H7 (cell line): Measurements from ENCODE around the gene GALNT12. TPM values are rescaled to one million over a fixed set of nuclear protein-coding genes. Genes with fewer than 3 reads are reported as not detected.
A peak's percentile ranks its signal among the peaks of the same experiment; 100 is the strongest.

Experiments
- DNase-seq: peaks from one replicate; pipeline ENCODE4 v3.0.0; 2012
- H3K27me3 ChIP-seq: 2 replicates; pipeline ENCODE4 v1.6.0; 2011; ENCODE audit warnings: mild to moderate bottlenecking, low read length; ENCODE audit not compliant: control insufficient read depth, insufficient read depth
- H3K36me3 ChIP-seq: replicated peaks from 2 replicates; pipeline ENCODE4 v1.5.1; 2011; ENCODE audit warnings: low read length; ENCODE audit not compliant: control insufficient read depth, insufficient read depth
- H3K4me3 ChIP-seq: 2 replicates; pipeline ENCODE4 v1.5.1; 2011; ENCODE audit warnings: low read depth, mild to moderate bottlenecking, control low read depth, low read length, moderate library complexity; ENCODE audit not compliant: insufficient read depth
- total RNA-seq: library from RNA; depleted of rRNA; stranded (reverse); fragments of >200 nt; shearing (Covaris generic); gene quantifications from 2 replicates; pipeline ENCODE4 v1.2.3, GENCODE V29; 2014

GALNT12 gene
- total RNA-seq, 1 experiment from 2014 or later, result 10.6 TPM

DNA sequence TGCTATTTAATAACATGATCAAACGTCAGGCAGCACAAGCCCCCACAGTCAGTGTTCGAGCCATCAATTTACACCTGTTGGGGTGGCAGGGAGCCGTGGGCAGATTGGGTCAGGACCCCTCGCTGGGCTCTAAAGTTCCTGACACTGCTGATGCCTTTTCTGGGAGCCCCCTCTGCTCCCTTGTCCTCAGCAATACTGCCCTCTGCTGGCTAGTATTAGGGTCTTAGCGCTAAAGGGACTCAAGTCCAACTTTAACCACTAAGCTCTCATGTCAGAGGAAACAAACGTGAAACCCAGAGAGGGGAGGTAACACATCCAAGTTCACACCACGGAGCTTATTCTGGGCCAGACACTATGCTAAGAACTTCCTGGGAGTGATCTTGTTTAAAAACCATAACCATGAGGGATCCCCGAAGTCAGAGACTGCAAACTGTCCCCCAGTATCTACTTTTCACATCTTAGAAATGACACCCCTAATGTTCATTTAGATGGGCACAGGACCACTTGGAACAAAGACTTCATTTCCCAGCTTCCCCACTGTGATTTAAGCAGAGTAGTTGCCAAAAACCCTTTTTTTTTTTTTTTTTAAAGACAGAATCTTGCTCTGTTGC lies 31.5 kb upstream of the GALNT12 start:
- Histone ChIP-seq H3K4me3 (no peak overlapping the region), H3K27me3 (no peaks in the 10 kb centered on the region), H3K36me3 (peaks cover 24% of the 10 kb centered on the region)
- DNase-seq, result peak; percentile 93

DNA sequence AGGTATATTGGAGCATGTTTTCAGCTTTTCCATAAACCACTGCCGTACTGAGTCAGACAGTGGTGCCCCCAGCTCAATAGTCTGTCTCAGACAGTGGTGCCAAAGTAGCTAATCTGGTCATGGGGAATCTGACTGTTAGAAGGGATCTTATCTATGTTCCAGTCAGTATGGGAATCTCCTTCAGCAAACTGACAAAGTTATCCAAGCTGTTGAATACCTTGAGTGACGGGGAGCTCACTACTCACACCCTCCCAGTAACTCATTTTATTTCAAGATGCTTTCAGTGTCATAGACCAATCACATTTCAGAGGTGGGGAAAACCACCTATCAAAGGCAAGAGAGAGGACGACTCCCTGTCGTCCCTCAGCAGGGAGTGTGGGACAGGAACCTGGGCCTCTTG lies 29.9 kb upstream of the GALNT12 start:
- no peak overlapping the region for H3K4me3 ChIP-seq
- no peaks in the 10 kb centered on the region for H3K27me3 ChIP-seq
- DNase-seq, result no peak
- peaks cover 21% of the 10 kb centered on the region for H3K36me3 ChIP-seq

DNA sequence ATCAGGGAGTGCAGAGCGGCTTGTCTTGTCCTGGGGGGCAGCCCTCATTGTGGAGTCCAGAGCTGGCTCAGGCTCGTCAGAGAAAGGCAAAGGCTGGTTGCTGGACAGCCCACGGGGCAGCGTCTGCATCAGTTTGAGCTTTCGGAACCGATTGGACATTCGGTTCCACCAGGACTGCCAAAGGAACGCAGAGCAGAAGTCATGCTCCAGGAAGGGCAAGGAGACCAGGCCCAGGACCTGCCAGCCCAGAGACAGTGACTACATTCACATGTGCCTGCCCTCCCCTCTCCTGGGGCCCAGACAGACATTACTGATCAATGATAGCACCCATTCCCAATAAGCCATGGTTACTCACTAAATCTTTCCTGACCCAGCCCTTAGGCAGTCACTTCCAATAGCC lies 29.2 kb upstream of the GALNT12 start:
- Histone ChIP-seq H3K4me3 (no peak overlapping the region), H3K36me3 (peaks cover 15% of the 10 kb centered on the region)
- no peak for DNase-seq

DNA sequence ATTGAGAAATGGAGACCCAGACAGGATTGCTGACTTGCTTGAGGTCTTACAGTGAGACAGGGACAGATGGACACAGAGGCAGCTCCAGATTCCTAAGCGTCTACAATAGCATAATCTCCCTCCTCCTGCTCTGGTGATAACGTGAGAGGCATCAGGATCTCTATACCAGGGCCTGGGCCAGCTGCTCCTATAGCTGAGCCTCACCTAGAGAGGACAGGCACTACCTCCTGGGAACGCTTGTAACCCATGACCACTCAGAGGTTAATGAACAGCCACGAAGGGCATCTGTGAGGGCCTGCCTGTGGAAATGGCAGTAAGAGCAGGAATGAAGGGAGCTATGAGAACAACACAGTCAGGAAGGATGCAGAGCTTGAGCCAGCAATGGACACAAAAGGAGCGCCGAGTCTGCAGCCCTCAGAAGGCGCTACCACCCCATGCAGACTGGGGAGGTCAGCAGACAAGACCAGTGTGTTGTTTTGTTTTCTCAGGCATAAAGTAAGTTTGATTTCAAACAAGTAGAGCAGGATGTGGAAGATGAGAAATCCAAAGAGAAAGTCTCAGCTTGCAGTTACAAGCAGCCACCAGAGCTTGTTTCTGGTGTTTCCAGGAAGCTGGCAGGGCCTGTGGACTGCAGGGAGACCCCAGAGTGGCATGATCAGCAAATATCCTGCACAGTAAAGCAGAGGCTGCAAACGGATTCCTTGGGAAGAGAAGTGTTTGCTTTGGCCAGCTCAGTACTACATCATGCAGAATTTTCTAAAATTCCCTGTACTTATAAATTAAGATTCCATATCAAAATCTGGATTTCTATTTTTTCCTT lies 28.5 kb upstream of the GALNT12 start:
- no peak for DNase-seq
- H3K36me3 ChIP-seq, result peaks cover 15% of the 10 kb centered on the region
- no peaks in the 10 kb centered on the region for H3K27me3 ChIP-seq
- no peak overlapping the region for H3K4me3 ChIP-seq

More for the DNA sequence above, 29.2 kb upstream of the GALNT12 start:
- H3K27me3 ChIP-seq, result no peaks in the 10 kb centered on the region

DNA sequence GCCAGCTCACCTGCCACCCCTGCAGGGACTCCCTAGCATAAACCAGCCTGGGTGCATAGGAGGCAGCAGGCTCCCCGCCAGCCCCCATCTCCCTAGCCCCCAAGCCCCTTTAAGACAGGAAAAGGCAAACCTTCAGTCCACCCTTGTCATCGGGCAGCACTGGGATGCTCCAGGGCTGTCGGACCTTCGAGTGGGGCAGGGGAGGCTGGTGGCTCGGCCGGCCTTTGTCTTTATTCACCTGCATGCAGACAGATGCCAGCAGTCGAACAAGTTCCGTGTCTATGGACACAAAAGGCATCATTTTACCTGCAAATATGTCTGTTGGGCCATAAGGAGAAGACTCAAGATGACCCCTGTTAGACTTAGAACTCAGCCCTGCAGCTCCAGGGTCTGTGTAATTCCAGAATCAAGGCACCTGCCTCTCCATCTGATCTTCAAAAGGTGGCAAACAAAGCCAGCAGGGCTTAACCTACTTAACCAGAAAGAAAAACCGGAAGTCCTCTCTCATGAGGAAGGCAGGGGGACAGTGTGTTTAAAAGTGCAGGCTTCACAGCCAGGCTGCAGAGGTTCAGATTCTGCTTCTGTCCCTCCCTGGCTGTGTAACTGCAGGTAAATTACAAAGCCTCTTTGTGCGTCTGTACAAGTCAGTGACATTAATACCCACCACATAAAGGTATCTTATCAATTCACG lies 27.3 kb upstream of the GALNT12 start:
- Histone ChIP-seq H3K36me3 (peaks cover 13% of the 10 kb centered on the region), H3K27me3 (no peaks in the 10 kb centered on the region), H3K4me3 (no peak overlapping the region)
- peak; percentile 22 for DNase-seq

DNA sequence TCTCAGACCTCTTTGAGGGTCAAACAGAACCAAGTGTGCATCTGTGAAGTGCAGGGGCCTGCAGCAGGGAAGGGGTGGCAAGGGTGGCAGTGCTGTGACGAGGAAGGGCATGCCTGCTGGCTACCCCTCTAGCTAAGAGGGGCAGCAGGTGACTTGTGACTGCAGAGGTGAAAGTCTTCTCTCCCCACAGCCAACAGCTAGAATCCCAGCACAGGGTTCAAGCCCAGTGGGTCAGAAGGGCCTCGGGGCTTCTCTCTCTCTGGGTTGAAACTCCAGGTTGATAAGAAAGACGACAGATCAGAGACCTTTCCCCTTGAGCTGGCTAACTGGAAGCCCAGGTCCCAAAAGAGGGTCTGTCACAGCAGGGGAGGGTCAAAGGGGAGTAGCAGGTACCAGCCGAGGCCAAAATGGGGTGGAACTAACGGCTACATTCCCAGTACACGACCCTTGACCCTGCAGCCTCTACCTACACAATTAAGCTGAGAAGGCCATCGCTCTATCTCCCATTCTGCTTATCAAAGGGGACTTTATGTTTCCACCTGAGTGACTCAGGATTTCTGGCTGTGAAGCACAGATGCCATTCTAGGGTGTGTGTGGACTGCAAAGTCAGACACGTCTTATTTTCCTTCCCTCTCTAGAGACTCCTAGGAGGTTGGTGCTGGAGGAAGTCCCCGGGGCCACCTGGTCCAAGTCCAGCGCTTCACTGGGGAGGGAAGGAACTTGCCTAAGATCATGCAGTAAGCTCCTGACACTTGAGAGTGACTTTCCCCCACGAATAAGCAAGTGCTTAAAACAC lies 25.7 kb upstream of the GALNT12 start:
- Histone ChIP-seq H3K27me3 (no peaks in the 10 kb centered on the region), H3K36me3 (peaks cover 13% of the 10 kb centered on the region), H3K4me3 (no peak overlapping the region)
- DNase-seq, result no peak

DNA sequence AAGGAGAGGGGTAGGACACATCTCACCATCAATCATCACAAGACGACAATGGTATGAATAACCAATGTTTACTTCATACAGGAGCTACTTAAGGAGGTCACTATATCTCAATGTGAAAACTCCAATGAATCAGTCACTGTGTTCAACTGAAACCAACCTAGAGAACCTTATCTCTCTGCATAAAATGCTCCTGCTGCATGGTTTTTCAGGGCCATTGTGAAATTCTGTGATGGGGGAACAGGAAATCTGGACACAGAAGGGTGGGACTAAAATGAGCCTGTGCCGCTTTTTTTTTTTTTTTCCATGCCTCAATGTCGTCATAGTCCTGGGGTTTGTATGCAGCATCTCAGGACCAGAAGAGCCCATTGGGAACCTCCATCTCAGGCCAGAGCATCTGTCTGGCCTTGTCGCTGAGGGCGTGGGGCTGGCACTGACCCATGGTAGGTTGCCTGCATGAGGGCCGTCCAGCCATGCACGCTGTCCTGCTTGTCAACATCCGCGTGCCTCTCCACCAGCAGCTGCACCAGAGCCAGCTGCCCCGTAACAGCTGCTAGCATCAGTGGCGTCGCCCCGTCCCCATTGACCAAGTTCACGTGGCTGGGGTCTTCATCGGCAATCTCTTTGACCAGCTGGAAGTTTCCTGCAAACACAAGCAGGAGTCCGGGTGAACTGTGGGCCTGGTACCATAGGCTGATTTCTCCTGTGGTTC lies 23.8 kb upstream of the GALNT12 start:
- DNase-seq, result peak; percentile 15
- H3K27me3 ChIP-seq, result no peaks in the 10 kb centered on the region

DNA sequence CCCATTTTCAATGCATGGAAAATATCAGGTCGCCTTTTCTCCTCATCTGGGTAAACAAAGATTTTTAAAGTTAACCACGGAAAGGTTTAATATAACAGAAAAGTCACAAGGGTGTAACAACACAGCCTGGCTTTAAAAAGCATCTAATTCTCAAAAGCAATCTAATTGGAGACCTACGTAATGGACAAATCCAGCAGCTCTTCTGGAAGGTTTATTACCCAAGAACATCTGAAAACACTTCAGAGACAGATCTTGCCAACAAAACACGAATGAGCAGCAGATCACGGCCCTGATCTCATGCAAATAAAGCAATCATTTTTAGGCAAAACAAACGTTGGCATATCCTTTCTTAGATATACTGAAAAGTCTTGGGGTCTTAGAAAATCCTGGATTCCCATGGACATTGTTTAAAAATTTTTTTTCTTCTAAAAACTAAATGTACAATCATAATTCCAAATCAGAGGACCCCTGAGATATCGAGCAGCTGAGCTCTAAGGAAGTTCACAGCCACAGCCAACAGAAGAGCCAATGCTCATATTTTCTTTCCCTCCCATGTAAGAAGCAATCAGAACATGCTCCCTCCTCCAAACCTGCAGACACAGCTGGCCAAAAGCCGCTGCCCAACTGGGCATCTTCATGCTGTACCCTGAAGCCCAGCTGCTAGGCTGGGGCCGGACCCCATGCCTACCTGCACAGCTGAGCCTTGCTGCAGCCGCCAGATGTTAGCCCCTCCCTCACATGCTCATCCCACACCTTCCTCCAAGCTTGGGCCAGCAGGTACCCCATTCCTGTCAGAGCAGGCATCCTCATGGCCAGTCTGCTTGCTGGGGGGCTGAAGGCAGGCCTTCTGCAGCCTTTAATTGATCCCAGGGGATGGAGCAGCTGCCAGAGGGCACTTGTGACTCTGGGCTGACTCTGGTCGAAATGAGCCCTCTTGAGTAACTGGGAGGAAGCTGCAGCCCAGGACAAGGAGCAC lies 22.4 kb upstream of the GALNT12 start:
- DNase-seq, result peak; percentile 27
- no peaks in the 10 kb centered on the region for H3K27me3 ChIP-seq
- peaks cover 17% of the 10 kb centered on the region for H3K36me3 ChIP-seq
- H3K4me3 ChIP-seq, result no peak overlapping the region

More for the DNA sequence above, 23.8 kb upstream of the GALNT12 start:
- Histone ChIP-seq H3K4me3 (no peak overlapping the region), H3K36me3 (peaks cover 13% of the 10 kb centered on the region)

DNA sequence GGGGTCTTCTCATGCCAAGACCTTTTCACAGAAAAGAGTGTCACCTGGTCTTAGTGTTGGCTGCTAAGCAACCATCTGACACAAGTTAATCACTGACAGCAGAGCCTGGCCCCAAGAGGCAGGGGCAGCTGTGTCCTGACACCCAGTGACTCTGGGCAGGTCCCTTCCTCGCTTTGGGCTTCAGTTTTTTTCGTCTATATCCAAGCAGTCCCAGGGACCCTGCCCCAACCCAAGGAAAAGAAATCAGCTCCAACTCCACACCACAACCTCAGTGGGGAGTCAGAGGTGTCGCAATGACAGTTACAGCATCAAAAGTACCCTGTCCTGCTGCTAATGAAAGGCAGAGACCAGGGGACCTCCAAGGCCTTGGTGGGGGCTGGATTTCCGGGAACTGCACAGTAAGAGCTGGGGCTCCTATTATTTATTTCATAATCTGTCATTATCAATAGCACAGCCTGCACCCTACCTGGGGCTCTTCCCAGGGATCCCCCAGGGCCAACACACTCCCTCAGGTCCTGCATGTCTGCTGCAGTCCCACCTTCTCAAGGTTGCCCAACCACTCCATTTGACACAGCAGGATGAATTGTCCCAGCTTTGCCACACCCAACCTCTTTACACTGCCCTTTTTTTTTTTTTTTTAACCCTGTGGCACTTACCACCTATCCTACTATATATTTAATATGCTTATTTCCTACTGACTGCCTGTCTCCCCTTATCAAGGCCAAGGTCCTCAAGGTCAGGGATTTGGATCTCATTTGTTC lies 20.5 kb upstream of the GALNT12 start:
- no peaks in the 10 kb centered on the region for H3K27me3 ChIP-seq
- peaks cover 17% of the 10 kb centered on the region for H3K36me3 ChIP-seq
- H3K4me3 ChIP-seq, result no peak overlapping the region
- DNase-seq, result peak; percentile 7

DNA sequence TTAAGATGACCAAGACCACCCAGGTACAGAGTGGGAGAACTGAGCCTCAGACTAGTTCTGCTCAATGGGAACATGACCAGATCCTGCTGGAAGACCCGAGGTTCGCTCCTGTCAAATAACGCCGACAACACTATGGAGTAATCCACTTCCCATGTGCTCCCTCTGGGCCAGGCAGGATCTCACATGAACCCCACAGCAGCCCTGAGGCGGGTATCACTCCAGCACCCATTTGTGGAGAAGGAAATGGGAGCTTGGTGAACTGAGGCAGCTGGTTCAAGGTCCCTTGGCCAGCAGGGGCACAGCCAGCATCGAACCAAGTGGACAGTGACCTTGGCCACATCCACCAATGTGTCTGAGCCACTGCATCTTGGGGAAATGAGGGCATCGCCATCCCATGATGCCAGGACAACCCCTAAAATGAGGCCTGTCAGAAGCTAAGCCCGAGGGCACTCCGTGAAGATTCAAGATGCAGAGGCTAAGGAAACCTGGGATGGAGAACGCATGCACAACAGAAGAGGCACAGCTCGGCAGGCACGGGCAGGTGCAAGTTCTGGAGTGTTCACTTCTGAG lies 19.6 kb upstream of the GALNT12 start:
- no peak for DNase-seq
- Histone ChIP-seq H3K4me3 (no peak overlapping the region), H3K36me3 (peaks cover 12% of the 10 kb centered on the region), H3K27me3 (no peaks in the 10 kb centered on the region)

DNA sequence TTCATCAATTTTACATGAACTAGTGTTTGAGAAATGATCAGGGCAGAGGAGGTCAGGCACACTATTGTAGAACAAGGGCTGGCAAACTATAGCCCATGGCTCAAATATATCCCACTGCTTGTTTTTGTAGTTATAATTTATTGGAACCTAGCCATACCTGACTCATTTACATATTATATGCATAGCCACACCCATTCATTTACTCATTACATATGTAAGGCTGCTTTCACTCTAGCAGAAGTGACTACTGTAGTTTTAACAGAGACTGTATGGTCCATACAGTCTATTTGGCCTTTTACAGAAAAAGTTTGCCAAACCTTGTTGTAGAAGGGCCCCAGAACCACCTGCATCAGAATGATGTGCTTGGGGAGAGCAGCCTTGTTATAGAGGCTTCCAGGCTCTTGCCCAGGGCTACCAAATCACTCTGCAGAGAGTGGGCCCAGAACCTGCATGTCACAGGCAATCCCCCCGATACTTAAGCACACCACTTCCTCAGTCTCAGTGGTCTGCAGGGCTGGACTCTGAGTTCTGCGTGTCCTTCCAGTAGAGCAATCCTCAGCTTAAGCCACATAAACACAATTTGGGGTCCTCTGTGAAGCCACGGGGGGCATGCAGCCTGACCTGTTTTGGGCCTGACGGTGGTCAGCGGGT lies 17.9 kb upstream of the GALNT12 start:
- no peak for DNase-seq
- H3K36me3 ChIP-seq, result peaks cover 6% of the 10 kb centered on the region
- H3K27me3 ChIP-seq, result no peaks in the 10 kb centered on the region
- H3K4me3 ChIP-seq, result no peak overlapping the region
